ENCODE measurements around the gene WEE1. TPM values are rescaled to one million over a fixed set of nuclear protein-coding genes. Genes with fewer than 3 reads are reported as not detected.
"Not testable (repeated sequence)": the region's sequence is repeated elsewhere in the genome, so short reads cannot be mapped to it uniquely, and the experiment has no call there.

Gene WEE1
- polyA plus RNA-seq, 2 donors: 16.2 to 18.3 TPM

DNA sequence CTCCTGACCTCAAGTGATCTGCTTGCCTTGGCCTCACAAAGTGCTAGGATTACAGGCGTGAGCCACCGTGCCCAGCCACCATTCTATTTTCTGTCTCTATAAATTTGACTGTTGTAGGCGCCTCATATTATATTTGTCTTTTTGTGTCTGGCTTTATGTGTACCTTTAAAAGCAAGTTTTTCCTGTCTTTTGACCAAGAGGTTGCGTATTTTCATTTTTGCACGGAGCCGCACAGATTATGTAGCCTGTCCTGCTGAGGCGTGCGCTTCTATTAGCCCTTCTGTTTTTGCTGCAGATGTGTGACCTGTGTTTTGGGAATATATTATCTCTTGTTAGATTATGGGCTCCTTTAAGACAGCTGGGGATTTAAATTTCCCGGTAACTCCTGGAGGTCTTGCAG, 40.4 kb upstream of the WEE1 start:
- peak overlapping the region; percentile 17 to 29 for H3K27ac ChIP-seq (ENCODE audit: low read depth in 2 of 2, low read length in 1 of 2)
- no peaks in the 10 kb centered on the region for H3K27me3 ChIP-seq (ENCODE audit: control insufficient read depth in 1 of 2, insufficient read depth in 2 of 2, low read length in 2 of 2)
- peaks cover 3 to 18% of the 10 kb centered on the region in 2 donors for H3K4me1 ChIP-seq (ENCODE audit: control insufficient read depth in 2 of 2, insufficient read depth in 2 of 2, low read length in 1 of 2)
- no peak overlapping the region for H3K4me3 ChIP-seq (ENCODE audit: low read depth in 1 of 2, low read length in 2 of 2)
- H3K9me3 ChIP-seq (ENCODE audit: control insufficient read depth in 2 of 2, insufficient read depth in 1 of 2, low read depth in 1 of 2, low read length in 1 of 2): no peaks in the 10 kb centered on the region
- H3K36me3 ChIP-seq (ENCODE audit: control insufficient read depth in 2 of 2, insufficient read depth in 2 of 2, low read length in 1 of 2): no peaks in the 10 kb centered on the region
- 61 to 64% methylated on average over 9 of the region's 9 CpGs for WGBS, 2 donors

DNA sequence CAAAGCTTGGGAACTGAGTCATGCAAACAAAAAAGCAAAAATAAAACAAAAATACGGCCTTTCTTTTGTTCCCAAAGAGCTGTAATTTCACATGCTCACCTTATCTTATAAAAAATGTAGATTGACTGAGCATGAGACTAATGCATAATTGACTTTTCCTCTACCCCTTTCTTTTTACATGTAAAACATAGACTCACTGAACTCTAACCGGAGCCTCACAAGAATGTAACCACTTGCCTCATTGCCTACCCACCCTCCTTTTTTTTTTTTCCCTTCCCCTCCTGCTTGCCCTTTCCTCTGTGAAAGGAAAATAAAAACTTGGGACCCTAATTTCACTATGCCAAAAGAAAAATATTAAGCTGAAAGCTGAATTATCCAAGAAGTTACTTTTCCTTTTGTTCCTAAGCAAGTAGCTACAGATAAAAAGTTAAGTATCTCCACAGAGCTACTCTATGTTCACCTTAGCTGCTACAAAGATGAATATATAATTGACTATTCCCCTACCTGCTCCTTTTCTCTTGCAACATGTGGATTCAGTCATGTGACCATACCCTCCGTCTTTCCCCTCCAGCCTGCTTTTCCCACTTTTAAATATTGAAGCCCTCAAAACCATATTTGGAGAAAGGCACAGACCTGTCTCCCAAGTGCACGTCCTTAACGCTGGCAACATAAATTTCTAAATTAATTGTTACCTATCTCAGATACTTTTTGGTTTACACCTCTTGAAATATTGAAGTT, 39.6 kb upstream of the WEE1 start:
- peak overlapping the region in 1 of 2 donors; percentile 12 for H3K27ac ChIP-seq (ENCODE audit: low read depth in 2 of 2, low read length in 1 of 2)
- H3K4me1 ChIP-seq (ENCODE audit: control insufficient read depth in 2 of 2, insufficient read depth in 2 of 2, low read length in 1 of 2): peaks cover 3 to 18% of the 10 kb centered on the region in 2 donors
- H3K27me3 ChIP-seq (ENCODE audit: control insufficient read depth in 1 of 2, insufficient read depth in 2 of 2, low read length in 2 of 2): no peaks in the 10 kb centered on the region
- H3K4me3 ChIP-seq (ENCODE audit: low read depth in 1 of 2, low read length in 2 of 2): no peak overlapping the region
- 62 to 75% methylated on average over 5 of the region's 5 CpGs for WGBS, 2 donors
- no peaks in the 10 kb centered on the region for H3K9me3 ChIP-seq (ENCODE audit: control insufficient read depth in 2 of 2, insufficient read depth in 1 of 2, low read depth in 1 of 2, low read length in 1 of 2)
- H3K36me3 ChIP-seq (ENCODE audit: control insufficient read depth in 2 of 2, insufficient read depth in 2 of 2, low read length in 1 of 2): no peaks in the 10 kb centered on the region

- H3K36me3 ChIP-seq (ENCODE audit: control insufficient read depth in 2 of 2, insufficient read depth in 2 of 2, low read length in 1 of 2): no peaks in the 10 kb centered on the region
- H3K27ac ChIP-seq (ENCODE audit: low read depth in 2 of 2, low read length in 1 of 2): peak overlapping the region; percentile 64 to 67
- H3K27me3 ChIP-seq (ENCODE audit: control insufficient read depth in 1 of 2, insufficient read depth in 2 of 2, low read length in 2 of 2): no peaks in the 10 kb centered on the region
- H3K9me3 ChIP-seq (ENCODE audit: control insufficient read depth in 2 of 2, insufficient read depth in 1 of 2, low read depth in 1 of 2, low read length in 1 of 2): no peaks in the 10 kb centered on the region
- WGBS, 2 donors: 71 to 73% methylated on average over 6 of the region's 6 CpGs
- no peak overlapping the region for H3K4me3 ChIP-seq (ENCODE audit: low read depth in 1 of 2, low read length in 2 of 2)
- peaks cover 0 to 9% of the 10 kb centered on the region in 2 donors for H3K4me1 ChIP-seq (ENCODE audit: control insufficient read depth in 2 of 2, insufficient read depth in 2 of 2, low read length in 1 of 2)
Observed at GRCh38 chr11:9535189-9535781, 38.2 kb upstream of the WEE1 start.

- H3K9me3 ChIP-seq (ENCODE audit: control insufficient read depth in 2 of 2, insufficient read depth in 1 of 2, low read depth in 1 of 2, low read length in 1 of 2): no peaks in the 10 kb centered on the region
- no peaks in the 10 kb centered on the region for H3K27me3 ChIP-seq (ENCODE audit: control insufficient read depth in 1 of 2, insufficient read depth in 2 of 2, low read length in 2 of 2)
- H3K4me3 ChIP-seq (ENCODE audit: low read depth in 1 of 2, low read length in 2 of 2): no peak overlapping the region
- H3K27ac ChIP-seq (ENCODE audit: low read depth in 2 of 2, low read length in 1 of 2): no peak overlapping the region
- peaks cover 0 to 2% of the 10 kb centered on the region in 2 donors for H3K4me1 ChIP-seq (ENCODE audit: control insufficient read depth in 2 of 2, insufficient read depth in 2 of 2, low read length in 1 of 2)
- H3K36me3 ChIP-seq (ENCODE audit: control insufficient read depth in 2 of 2, insufficient read depth in 2 of 2, low read length in 1 of 2): no peaks in the 10 kb centered on the region
- WGBS, 2 donors: 74 to 77% methylated on average over 2 of the region's 2 CpGs
Observed at GRCh38 chr11:9538548-9538947, 34.9 kb upstream of the WEE1 start.

GRCh38 chr11:9549216-9549615, 24.3 kb upstream of the WEE1 start:
- not testable (repeated sequence) for H3K4me3 ChIP-seq (ENCODE audit: low read depth in 1 of 2, low read length in 2 of 2); H3K9me3 ChIP-seq (ENCODE audit: control insufficient read depth in 2 of 2, insufficient read depth in 1 of 2, low read depth in 1 of 2, low read length in 1 of 2); H3K27ac ChIP-seq (ENCODE audit: low read depth in 2 of 2, low read length in 1 of 2); H3K27me3 ChIP-seq (ENCODE audit: control insufficient read depth in 1 of 2, insufficient read depth in 2 of 2, low read length in 2 of 2); H3K4me1 ChIP-seq (ENCODE audit: control insufficient read depth in 2 of 2, insufficient read depth in 2 of 2, low read length in 1 of 2); H3K36me3 ChIP-seq (ENCODE audit: control insufficient read depth in 2 of 2, insufficient read depth in 2 of 2, low read length in 1 of 2)
- 80 to 94% methylated on average over 5 of the region's 5 CpGs for WGBS, 2 donors

DNA sequence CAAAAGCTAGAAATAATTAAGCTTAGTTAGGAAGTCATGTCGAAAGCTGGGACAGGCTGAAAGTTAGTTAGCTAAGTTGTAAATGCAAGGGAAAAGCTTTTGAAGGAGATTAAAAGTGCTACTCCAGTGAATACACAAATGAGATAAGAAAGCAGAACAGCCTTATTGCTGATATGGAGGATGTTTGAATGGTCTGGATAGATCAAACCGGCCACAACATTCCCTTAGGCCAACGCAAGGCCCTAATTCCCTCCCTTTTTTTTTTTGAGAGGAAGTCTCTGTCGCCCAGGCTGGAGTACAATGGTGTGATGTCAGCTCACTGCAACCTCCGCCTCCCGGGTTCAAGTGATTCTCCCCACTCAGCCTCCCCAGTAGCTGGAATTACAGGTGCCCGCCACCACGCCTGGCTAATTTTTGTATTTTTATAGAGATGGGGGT, 23.3 kb upstream of the WEE1 start:
- Histone ChIP-seq H3K27ac (ENCODE audit: low read depth in 2 of 2, low read length in 1 of 2) (no peak overlapping the region), H3K36me3 (ENCODE audit: control insufficient read depth in 2 of 2, insufficient read depth in 2 of 2, low read length in 1 of 2) (no peaks in the 10 kb centered on the region), H3K4me1 (ENCODE audit: control insufficient read depth in 2 of 2, insufficient read depth in 2 of 2, low read length in 1 of 2) (no peaks in the 10 kb centered on the region), H3K4me3 (ENCODE audit: low read depth in 1 of 2, low read length in 2 of 2) (no peak overlapping the region), H3K27me3 (ENCODE audit: control insufficient read depth in 1 of 2, insufficient read depth in 2 of 2, low read length in 2 of 2) (no peaks in the 10 kb centered on the region), H3K9me3 (ENCODE audit: control insufficient read depth in 2 of 2, insufficient read depth in 1 of 2, low read depth in 1 of 2, low read length in 1 of 2) (no peaks in the 10 kb centered on the region)
- WGBS, 2 donors: 86 to 91% methylated on average over 8 of the region's 8 CpGs

- no peak overlapping the region for H3K27ac ChIP-seq (ENCODE audit: low read depth in 2 of 2, low read length in 1 of 2)
- 89 to 96% methylated on average over 2 of the region's 2 CpGs for WGBS, 2 donors
Observed at GRCh38 chr11:9561279-9561982, 12.0 kb upstream of the WEE1 start.

DNA sequence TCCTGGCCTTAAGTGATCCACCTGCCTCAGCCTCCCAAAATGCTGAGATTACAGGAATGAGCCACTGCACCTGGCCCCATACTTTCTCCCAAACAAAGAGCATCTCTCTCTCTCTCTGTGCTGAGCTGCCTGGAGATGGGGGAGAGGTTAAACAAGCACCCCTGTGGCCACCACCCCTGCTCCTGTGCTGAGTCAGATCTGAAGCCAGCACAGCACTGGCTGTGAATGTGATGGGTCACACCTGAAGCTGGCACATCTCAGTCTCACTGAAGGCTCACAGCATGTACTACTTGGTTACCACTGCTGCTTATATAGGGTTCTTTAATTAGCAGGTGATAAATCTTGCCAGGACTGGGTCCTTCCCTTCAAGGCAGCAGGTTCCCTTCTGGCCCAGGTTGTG, 10.8 kb upstream of the WEE1 start:
- H3K4me1 ChIP-seq (ENCODE audit: control insufficient read depth in 2 of 2, insufficient read depth in 2 of 2, low read length in 1 of 2): no peaks in the 10 kb centered on the region
- no peaks in the 10 kb centered on the region for H3K36me3 ChIP-seq (ENCODE audit: control insufficient read depth in 2 of 2, insufficient read depth in 2 of 2, low read length in 1 of 2)
- H3K9me3 ChIP-seq (ENCODE audit: control insufficient read depth in 2 of 2, insufficient read depth in 1 of 2, low read depth in 1 of 2, low read length in 1 of 2): no peaks in the 10 kb centered on the region
- H3K4me3 ChIP-seq (ENCODE audit: low read depth in 1 of 2, low read length in 2 of 2): no peak overlapping the region
- no peak overlapping the region for H3K27ac ChIP-seq (ENCODE audit: low read depth in 2 of 2, low read length in 1 of 2)
- no peaks in the 10 kb centered on the region for H3K27me3 ChIP-seq (ENCODE audit: control insufficient read depth in 1 of 2, insufficient read depth in 2 of 2, low read length in 2 of 2)

More at GRCh38 chr11:9561279-9561982, 12.0 kb upstream of the WEE1 start:
- Histone ChIP-seq H3K27me3 (ENCODE audit: control insufficient read depth in 1 of 2, insufficient read depth in 2 of 2, low read length in 2 of 2) (no peaks in the 10 kb centered on the region), H3K4me3 (ENCODE audit: low read depth in 1 of 2, low read length in 2 of 2) (no peak overlapping the region), H3K4me1 (ENCODE audit: control insufficient read depth in 2 of 2, insufficient read depth in 2 of 2, low read length in 1 of 2) (no peaks in the 10 kb centered on the region), H3K36me3 (ENCODE audit: control insufficient read depth in 2 of 2, insufficient read depth in 2 of 2, low read length in 1 of 2) (no peaks in the 10 kb centered on the region), H3K9me3 (ENCODE audit: control insufficient read depth in 2 of 2, insufficient read depth in 1 of 2, low read depth in 1 of 2, low read length in 1 of 2) (no peaks in the 10 kb centered on the region)

DNA sequence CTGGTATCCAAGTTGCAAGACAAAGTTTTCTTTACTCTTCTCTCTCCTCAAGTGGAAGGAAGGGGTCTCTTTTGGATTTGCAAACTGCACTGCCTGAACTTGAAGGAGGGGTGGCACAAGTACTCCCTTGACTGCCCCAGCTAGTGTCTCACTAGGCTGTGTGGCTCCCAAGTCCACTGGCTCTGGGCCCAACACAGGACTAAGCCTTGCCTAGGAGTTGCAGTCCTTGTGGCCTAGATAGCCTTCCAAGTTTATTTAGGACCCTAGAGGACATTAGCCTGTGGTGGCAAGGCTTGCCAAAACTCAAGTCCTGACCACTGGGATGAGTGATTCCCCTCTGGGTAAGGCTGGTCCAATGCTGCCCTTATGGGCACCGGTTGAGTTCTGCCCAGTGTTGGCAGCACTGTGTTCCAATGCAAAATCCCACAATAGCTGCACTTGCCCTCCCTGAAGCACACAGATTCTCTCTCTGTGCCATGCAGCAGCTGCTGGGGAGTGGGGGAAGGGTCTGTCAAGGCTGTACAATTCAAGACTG, 10.2 kb upstream of the WEE1 start:
- WGBS, 2 donors: 77 to 82% methylated on average over 1 of the region's 1 CpG
- H3K9me3 ChIP-seq (ENCODE audit: control insufficient read depth in 2 of 2, insufficient read depth in 1 of 2, low read depth in 1 of 2, low read length in 1 of 2): no peaks in the 10 kb centered on the region
- no peaks in the 10 kb centered on the region for H3K27me3 ChIP-seq (ENCODE audit: control insufficient read depth in 1 of 2, insufficient read depth in 2 of 2, low read length in 2 of 2)
- H3K4me1 ChIP-seq (ENCODE audit: control insufficient read depth in 2 of 2, insufficient read depth in 2 of 2, low read length in 1 of 2): no peaks in the 10 kb centered on the region
- no peak overlapping the region for H3K4me3 ChIP-seq (ENCODE audit: low read depth in 1 of 2, low read length in 2 of 2)
- H3K36me3 ChIP-seq (ENCODE audit: control insufficient read depth in 2 of 2, insufficient read depth in 2 of 2, low read length in 1 of 2): no peaks in the 10 kb centered on the region
- H3K27ac ChIP-seq (ENCODE audit: low read depth in 2 of 2, low read length in 1 of 2): no peak overlapping the region

Measured in esophagus (tissue), 2 donors.